IMR-90 (cell line): ENCODE measurements around the gene OR2W3. TPM values are rescaled to one million over a fixed set of nuclear protein-coding genes. Genes with fewer than 3 reads are reported as not detected.

Experiments used
- ATAC-seq: fragments of 200-7000 bp; cut with Tn5 transposase; 2 replicates; pipeline ENCODE4 v1.9.1; 2020; ENCODE audit warnings: low read depth, mild to moderate bottlenecking, moderate library complexity
- BruUV-seq: library from RNA; stranded (reverse); fragments of 400-500 nt; replicated peaks from 2 replicates; lab custom pipeline; 2021; lab: Mats Ljungman, UMichigan
- CTCF ChIA-PET: fragments of 300-600 bp; formaldehyde crosslinking; extraction: SDS; loops from one replicate; lab custom pipeline; 2021; ENCODE audit warnings: antibody characterized with exemption; lab: Yijun Ruan, JAX
- POLR2A ChIA-PET: fragments of 300-600 bp; sonication (Branson Sonifier 250); formaldehyde crosslinking; loops from one replicate; lab custom pipeline; 2022; ENCODE audit warnings: antibody characterized with exemption; ENCODE audit not compliant: unreplicated experiment; lab: Charles Lee
- DNase-seq: peaks from one replicate; pipeline ENCODE4 v3.0.0; 2013
- H2AFZ ChIP-seq: replicated peaks from 2 replicates; pipeline ENCODE3; 2013; ENCODE audit warnings: low read length, mild to moderate bottlenecking; ENCODE audit not compliant: poor library complexity
- H2AK5ac ChIP-seq: 2 replicates; pipeline ENCODE4 v1.6.1; 2013; ENCODE audit warnings: low read depth, low read length, inconsistent platforms
- H2AK9ac ChIP-seq: replicated peaks from 2 replicates; pipeline ENCODE3; 2013; ENCODE audit warnings: mild to moderate bottlenecking, low read depth, low read length, moderate library complexity; ENCODE audit not compliant: poor library complexity
- H2BK120ac ChIP-seq: 2 replicates; pipeline ENCODE4 v1.6.1; 2013; ENCODE audit warnings: low read depth, low read length, inconsistent platforms
- H2BK15ac ChIP-seq: 3 replicates; pipeline ENCODE4 v1.6.1; 2013; ENCODE audit warnings: low read depth, low read length, inconsistent platforms
- H2BK20ac ChIP-seq: 2 replicates; pipeline ENCODE4 v1.6.1; 2013; ENCODE audit warnings: low read depth, mild to moderate bottlenecking, inconsistent platforms, low read length, moderate library complexity
- H2BK5ac ChIP-seq: 2 replicates; pipeline ENCODE4 v1.6.1; 2013; ENCODE audit warnings: mild to moderate bottlenecking, low read depth, low read length, inconsistent platforms; ENCODE audit not compliant: poor library complexity, severe bottlenecking
- H3K14ac ChIP-seq: replicated peaks from 2 replicates; pipeline ENCODE4 v1.6.1; 2013; ENCODE audit warnings: low read depth, low read length, inconsistent platforms
- H3K18ac ChIP-seq: 2 replicates; pipeline ENCODE4 v1.6.1; 2013; ENCODE audit warnings: low read depth, low read length, control low read depth
- H3K23ac ChIP-seq: 2 replicates; pipeline ENCODE4 v1.6.1; 2013; ENCODE audit warnings: low read depth, low read length, inconsistent platforms
- H3K27ac ChIP-seq: 2 replicates; pipeline ENCODE4 v1.5.1; 2013; ENCODE audit warnings: mild to moderate bottlenecking, control low read depth, low read length; ENCODE audit not compliant: insufficient read depth
- H3K27me3 ChIP-seq: 2 replicates; pipeline ENCODE4 v1.6.1; 2013; ENCODE audit warnings: low read length; ENCODE audit not compliant: control insufficient read depth, insufficient read depth
- H3K36me3 ChIP-seq: 2 replicates; pipeline ENCODE4 v1.6.1; 2013; ENCODE audit warnings: low read length, mixed read lengths; ENCODE audit not compliant: control insufficient read depth, insufficient read depth
- H3K4ac ChIP-seq: 2 replicates; pipeline ENCODE4 v1.6.1; 2013; ENCODE audit warnings: low read depth, low read length, inconsistent platforms
- H3K4me1 ChIP-seq: 2 replicates; pipeline ENCODE4 v1.6.1; 2013; ENCODE audit warnings: low read length, mixed read lengths; ENCODE audit not compliant: control insufficient read depth, insufficient read depth
- H3K4me2 ChIP-seq: 2 replicates; pipeline ENCODE4 v1.6.1; 2013; ENCODE audit warnings: low read depth, mild to moderate bottlenecking, control low read depth, low read length, moderate library complexity
- H3K4me3 ChIP-seq: 2 replicates; pipeline ENCODE4 v1.5.1; 2013; ENCODE audit warnings: low read depth, mild to moderate bottlenecking, control low read depth, low read length, moderate library complexity; ENCODE audit not compliant: insufficient read depth
- H3K56ac ChIP-seq: 2 replicates; pipeline ENCODE4 v1.6.1; 2013; ENCODE audit warnings: low read length, inconsistent platforms; ENCODE audit not compliant: insufficient read depth; ENCODE audit errors: extremely low read depth
- H3K79me1 ChIP-seq, 2 experiments: 2 replicates each; pipeline ENCODE4 v1.6.1; 2013; ENCODE audit warnings: low read length in 2 of 2, inconsistent platforms in 1 of 2, low read depth in 1 of 2
- H3K9ac ChIP-seq: 2 replicates; pipeline ENCODE4 v1.6.1; 2013; ENCODE audit warnings: low read depth, low read length, control low read depth
- H3K9me1 ChIP-seq: 2 replicates; pipeline ENCODE4 v1.6.1; 2013; ENCODE audit warnings: low read length, inconsistent platforms; ENCODE audit not compliant: insufficient read depth
- H3K9me3 ChIP-seq: 2 replicates; pipeline ENCODE4 v1.6.1; 2013; ENCODE audit warnings: low read length; ENCODE audit not compliant: control insufficient read depth, insufficient read depth
- H4K20me1 ChIP-seq: 2 replicates; pipeline ENCODE4 v1.6.1; 2013; ENCODE audit warnings: low read length, inconsistent platforms; ENCODE audit not compliant: insufficient read depth
- H4K5ac ChIP-seq: 2 replicates; pipeline ENCODE4 v1.6.1; 2013; ENCODE audit warnings: mild to moderate bottlenecking, low read depth, low read length, control low read depth
- H4K8ac ChIP-seq, 2 experiments: 2 replicates each; pipeline ENCODE4 v1.6.1; 2013; ENCODE audit warnings: low read depth in 2 of 2, low read length in 2 of 2, control low read depth in 1 of 2, inconsistent platforms in 1 of 2
- H4K91ac ChIP-seq: 2 replicates; pipeline ENCODE4 v1.6.1; 2013; ENCODE audit warnings: low read depth, low read length, inconsistent platforms; ENCODE audit not compliant: insufficient read depth
- CHD1 ChIP-seq: IDR thresholded peaks from 2 replicates; pipeline ENCODE4 v1.6.1; 2012; ENCODE audit warnings: low read depth, low read length, improper control_type of control experiment
- RAD21 ChIP-seq: IDR thresholded peaks from 2 replicates; pipeline ENCODE4 v1.6.1; 2012; ENCODE audit warnings: low read length, improper control_type of control experiment
- WGBS, 2 experiments: methylation state at CpG; one replicate each; pipeline versions ENCODE4 v1.1.5 to v1.1.7; 2013; ENCODE audit warnings: missing lambda C conversion rate in 2 of 2; ENCODE audit not compliant: insufficient read length in 1 of 2; ENCODE audit errors: extremely low coverage in 2 of 2; 5-methylcytosine and 5-hydroxymethylcytosine counted together
- dilution Hi-C: fragments of 300-500 bp; cut with HindIII; formaldehyde crosslinking; loops from one replicate; pipeline ENCODE4 v1.14.3; 2018; ENCODE audit warnings: low sequenced_read_pairs; ENCODE audit not compliant: unreplicated experiment
- in situ Hi-C: fragments of 300-500 bp; cut with MboI; formaldehyde crosslinking; loops from 3 replicates; pipeline ENCODE4 v1.14.3; 2019; ENCODE audit warnings: low sequenced_read_pairs, inconsistent platforms, mixed read lengths
- intact Hi-C: fragments of 100-400 bp; cut with micrococcal nuclease; formaldehyde crosslinking; loops from 2 replicates; pipeline ENCODE4 v1.10.0; 2022
- polyA plus RNA-seq, 3 experiments: library from polyadenylated mRNA; depleted of rRNA; stranded (reverse); fragments of >200 nt; gene quantifications; 2 replicates each; pipeline ENCODE4 v1.2.3, GENCODE V29; 2012; ENCODE audit warnings: low replicate concordance in 1 of 3
- total RNA-seq: library from RNA; depleted of rRNA; stranded (reverse); fragments of >200 nt; gene quantifications from 2 replicates; pipeline ENCODE4 v1.2.3, GENCODE V29; 2012

The OR2W3 gene
- total and polyA plus RNA-seq, 2 of the 4 experiments (the other 2 are of a cell fraction): 0.54 to 0.63 TPM

GRCh38 chr1:247905910-247906503 is 10.6 kb downstream of the OR2W3 start:
- no peak for DNase-seq
- Histone ChIP-seq H2BK15ac (no peak overlapping the region), H3K4ac (no peak overlapping the region), H4K5ac (no peak overlapping the region), H3K56ac (no peak overlapping the region), H3K27me3 (no peaks in the 10 kb centered on the region), H2AK5ac (no peak overlapping the region), H3K36me3 (no peaks in the 10 kb centered on the region), H2BK5ac (no peak overlapping the region), H2BK120ac (no peak overlapping the region), H3K4me1 (no peaks in the 10 kb centered on the region), H4K8ac (no peak overlapping the region), H3K79me1 (no peaks in the 10 kb centered on the region), H2AK9ac (no peak overlapping the region), H3K9me1 (no peaks in the 10 kb centered on the region), H3K4me2 (no peak overlapping the region), H3K4me3 (no peak overlapping the region), H3K23ac (no peak overlapping the region), H4K20me1 (no peaks in the 10 kb centered on the region), H3K18ac (no peak overlapping the region), H3K9ac (no peak overlapping the region), H2AFZ (no peak overlapping the region), H3K9me3 (peaks cover 9% of the 10 kb centered on the region), H3K27ac (no peak overlapping the region), H2BK20ac (no peak overlapping the region), H3K14ac (no peak overlapping the region), H4K91ac (no peak overlapping the region)
- no TSS peak for BruUV-seq
- intact Hi-C loops: no loop called here
- ChIA-PET POLR2A (no interaction called here), CTCF (no interaction called here)
- ATAC-seq: no peak
- dilution Hi-C loops: no loop called here
- in situ Hi-C loops: no loop called here
- no peak for TF ChIP-seq RAD21
- TF ChIP-seq CHD1: no peak
- no CpG with 5 or more reads among the region's 9 CpGs for WGBS, 2 experiments
